GM23248 (cell line): Measurements from ENCODE around the gene ANKRD31.

Source experiments
- EZH2 ChIP-seq: fragments of 200-600 bp; sonication (generic); IDR thresholded peaks from 2 replicates; pipeline ENCODE4 v1.6.1; 2018; ENCODE audit warnings: antibody characterized with exemption, mild to moderate bottlenecking; ENCODE audit not compliant: insufficient read depth, poor library complexity, severe bottlenecking
- EZH2phosphoT487 ChIP-seq: fragments of 200-600 bp; sonication (generic); IDR thresholded peaks from 2 replicates; pipeline ENCODE4 v1.6.1; 2018; ENCODE audit warnings: antibody characterized with exemption, moderate library complexity, mild to moderate bottlenecking, low read depth; ENCODE audit not compliant: insufficient read depth

DNA sequence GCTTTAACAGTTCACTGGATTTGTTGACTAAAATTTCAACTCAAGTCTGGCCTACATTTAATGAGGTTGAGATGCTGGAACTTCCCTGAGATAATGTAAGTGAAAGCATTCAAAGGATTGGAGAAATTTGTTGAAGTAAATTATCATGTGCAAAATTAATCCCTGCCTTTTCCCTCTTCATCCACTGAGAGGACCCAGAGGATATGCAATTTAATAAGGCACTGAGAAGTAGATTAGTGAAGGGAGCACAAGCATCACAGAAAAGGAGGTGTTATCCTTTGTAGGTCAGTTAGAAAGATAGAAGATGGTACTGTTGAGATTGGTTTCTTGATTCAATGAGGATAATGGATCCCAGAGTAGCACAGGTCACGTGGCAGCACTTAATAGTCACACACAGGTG, 42.6 kb upstream of the ANKRD31 start:
- TF ChIP-seq EZH2 (no peak), EZH2phosphoT487 (no peak)
